GM19324 (cell line): ENCODE results near the gene WDR37.
"Not testable (repeated sequence)": the region's sequence is repeated elsewhere in the genome, so short reads cannot be mapped to it uniquely, and the experiment has no call there.

Experiments used
- ATAC-seq: cut with Tn5 transposase; IDR thresholded peaks from one replicate; pipeline ENCODE4 v1.9.1; 2021; ENCODE audit warnings: mild to moderate bottlenecking, moderate library complexity; ENCODE audit not compliant: unreplicated experiment, low FRiP score

The WDR37 gene

DNA sequence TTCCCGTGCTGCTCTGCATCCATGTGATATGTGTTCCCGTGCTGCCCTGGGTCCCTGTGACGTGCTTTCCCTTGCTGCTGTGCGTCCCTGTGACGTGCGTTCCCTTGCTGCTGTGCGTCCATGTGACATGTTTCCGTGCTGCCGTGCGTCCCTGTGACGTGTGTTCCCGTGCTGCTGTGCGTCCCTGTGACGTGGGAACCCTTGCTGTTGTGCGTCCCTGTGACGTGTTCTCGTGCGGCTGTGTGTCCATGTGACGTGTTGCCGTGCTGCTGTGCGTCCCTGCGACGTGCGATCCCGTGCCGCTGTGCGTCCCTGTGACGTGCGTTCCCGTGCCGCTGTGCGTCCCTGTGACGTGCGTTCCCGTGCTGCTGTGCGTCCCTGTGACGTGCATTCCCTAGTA lies 45.8 kb downstream of the WDR37 start:
- ATAC-seq, result no peak

DNA sequence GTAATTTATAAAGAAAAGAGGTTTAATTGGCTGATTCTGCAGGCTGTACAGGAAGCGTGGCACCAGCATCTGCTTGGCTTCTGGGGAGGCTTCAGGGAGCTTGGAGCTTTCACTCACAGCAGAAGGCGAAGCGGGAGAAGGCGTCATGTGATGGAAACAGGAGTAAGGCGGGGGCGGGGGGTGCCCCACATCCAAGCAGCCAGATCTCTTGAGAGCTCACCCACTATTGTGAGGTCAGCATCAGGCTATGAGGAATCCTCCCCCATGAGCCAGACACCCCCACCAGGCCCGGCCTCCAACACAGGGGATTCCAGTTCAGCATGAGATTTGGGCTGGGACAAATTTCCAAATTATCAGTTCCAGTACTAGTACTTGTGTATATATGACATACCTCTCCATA lies 46.2 kb downstream of the WDR37 start:
- no peak for ATAC-seq

DNA sequence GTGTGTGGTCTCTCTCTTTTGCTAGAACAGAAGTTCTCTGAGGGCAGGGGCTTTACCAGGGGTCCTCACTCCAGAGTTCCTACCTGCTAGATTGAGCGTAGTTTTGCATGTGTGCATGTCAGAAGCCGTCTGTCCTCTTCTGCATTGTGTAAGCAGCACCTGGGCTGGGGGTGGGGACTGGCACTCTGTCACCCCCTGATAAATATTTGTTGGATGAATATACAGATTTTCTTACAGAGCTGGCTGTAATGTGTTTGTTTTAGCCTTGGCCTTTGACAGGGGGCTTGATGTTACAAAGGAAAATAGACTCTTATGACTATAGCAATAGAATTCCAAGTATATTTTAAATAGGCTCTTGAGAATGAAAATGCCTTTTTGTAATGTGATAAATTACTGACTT lies 46.6 kb downstream of the WDR37 start:
- no peak for ATAC-seq

DNA sequence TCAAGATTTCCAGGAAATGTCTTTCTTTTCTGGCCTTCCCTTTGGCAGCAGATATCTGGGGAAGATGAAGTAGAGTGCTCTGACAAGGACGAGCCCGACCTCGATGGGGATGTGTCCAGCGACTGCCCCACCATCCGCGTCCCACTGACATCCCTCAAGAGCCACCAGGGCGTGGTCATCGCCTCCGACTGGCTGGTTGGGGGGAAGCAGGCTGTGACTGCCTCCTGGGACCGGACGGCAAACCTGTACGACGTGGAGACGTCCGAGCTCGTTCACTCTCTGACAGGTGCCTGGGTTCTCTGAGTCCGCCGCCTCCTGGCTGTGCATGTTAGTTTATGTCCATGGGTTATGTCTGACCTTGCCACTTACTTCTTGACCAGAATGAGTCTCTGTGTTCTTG lies 47.4 kb downstream of the WDR37 start:
- no peak for ATAC-seq

DNA sequence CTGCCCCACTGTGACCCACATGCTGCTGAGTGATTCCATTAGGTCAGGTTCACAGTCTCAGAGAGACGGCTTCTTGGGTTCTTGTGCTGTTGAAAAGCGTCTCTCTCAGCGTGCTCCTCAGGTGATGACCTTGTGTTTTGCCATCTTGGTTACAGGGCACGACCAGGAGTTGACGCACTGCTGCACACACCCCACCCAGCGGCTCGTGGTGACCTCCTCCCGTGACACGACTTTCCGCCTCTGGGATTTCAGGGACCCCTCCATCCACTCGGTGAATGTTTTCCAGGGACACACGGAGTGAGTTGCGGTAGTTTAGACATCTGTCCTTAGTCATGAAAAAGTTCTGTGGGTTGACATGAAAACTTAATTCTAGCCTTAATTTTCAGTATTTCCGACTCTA lies 48.8 kb downstream of the WDR37 start:
- ATAC-seq, result no peak

DNA sequence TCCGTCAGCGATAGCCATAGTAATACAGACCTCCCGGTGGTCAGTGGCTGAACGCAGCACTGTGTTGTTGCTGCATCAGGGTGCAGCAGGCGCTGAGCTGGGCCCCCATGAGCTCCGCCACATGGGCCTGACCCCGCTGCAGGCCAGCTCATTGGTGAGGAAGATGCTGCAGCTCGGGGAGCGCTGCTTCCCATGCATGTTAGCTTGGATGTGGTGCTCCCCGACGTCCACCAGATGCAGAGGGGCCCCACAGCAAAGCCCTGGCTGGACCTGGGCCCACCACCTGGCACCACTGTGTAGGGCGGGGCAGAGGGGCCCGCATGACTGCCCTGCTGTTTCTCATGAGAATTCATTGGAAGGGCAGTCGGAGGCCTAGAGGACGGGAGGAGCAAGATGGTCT lies 50.8 kb downstream of the WDR37 start:
- ATAC-seq, result no peak

DNA sequence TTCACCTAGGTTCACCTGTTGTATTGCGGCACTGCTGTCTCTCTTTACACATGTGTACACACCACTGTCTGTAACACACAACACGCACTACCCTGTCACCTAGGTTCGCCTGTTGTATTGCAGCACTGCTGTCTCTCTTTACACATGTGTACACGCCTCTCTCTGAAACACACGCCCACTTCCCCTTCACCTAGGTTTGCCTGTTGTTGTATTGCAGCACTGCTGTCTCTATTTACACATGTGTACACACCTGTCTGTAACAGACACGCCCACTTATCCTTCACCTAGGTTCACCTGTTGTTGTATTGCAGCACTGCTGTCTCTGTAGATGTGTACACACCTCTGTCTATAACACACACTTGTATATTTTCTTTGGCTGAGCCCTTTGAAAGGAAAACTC lies 51.5 kb downstream of the WDR37 start:
- ATAC-seq, result no peak

DNA sequence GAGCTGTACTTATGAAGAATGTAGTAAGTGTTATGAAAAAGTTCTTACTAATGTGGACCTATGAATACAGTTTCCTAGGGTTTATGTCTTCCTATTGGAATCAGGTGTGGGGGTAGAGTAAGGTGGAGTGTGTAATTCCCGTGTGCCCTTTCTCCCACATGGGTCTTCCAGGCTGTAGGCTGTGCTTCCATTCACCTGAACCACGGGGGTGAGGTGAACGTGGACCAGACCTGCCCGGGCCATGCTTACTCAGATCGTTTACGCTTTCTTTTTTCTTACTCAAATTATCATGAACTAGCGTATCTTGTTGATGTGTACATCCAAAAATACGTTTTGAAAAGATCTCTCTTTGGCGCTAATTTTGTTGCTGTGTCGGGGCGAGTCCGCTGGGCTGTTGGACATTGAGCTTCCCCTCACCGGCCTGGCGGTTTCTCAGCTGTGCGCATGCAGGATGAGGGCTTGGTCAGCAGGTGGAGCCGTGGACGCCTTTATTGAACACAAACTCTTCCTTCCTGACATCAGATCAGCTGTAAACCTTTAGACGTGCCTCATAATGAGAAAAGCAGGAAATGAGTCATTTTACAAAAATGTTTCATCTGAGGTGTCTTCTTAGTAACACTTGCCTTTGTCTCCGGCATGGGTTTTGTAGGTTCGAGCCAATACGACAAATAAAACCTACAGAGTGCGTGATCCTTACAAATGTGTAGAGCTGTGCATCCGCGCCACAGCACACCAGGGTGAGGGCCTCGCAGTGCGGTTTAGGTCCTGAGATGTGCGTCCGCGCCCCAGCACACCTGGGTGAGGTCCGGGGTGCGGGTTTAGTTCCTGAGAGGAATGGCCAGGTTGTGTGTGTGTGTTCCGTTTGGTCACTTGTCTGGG lies 53.8 kb downstream of the WDR37 start:
- no peak for ATAC-seq

DNA sequence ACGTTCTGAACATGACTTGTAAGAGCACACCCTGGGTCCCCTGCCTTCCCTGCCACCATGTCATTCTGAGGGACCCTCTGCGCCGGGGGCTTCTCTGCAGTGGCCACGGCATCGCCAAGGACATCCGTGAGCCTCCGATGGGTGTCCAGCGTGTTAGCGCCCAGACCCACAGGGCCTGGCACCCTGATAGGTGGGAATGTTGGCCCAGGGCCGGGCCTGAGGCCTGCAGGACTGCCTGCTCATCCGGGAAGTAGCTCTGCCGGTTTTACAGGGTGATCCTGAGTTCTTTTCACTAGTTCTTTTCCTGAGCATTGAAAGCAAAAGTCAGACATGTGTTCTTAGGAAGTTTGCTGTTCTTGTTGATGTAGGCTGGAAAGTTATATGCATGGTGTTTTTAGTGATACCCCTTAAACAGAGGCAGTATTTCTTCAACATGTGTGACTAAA lies 54.5 kb downstream of the WDR37 start:
- no peak for ATAC-seq

DNA sequence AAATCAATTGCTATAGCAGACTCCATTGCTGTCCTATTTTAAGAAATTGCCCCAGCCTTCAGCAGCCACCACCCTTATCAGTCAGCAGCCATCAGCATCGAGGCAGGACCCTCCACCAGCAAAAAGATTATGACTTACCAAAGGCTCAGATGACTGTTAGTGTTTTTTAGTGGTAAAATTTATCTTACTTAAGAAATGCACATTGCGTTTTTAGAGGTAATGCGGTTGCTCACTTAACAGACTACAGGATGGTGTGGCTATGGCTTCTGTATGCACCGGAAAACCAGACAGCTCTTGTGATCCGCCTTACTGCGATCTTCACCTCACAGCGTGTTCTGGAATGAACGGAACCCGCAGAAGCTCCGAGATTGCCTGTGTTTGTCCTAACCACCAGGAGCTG lies 58.1 kb downstream of the WDR37 start:
- no peak for ATAC-seq

DNA sequence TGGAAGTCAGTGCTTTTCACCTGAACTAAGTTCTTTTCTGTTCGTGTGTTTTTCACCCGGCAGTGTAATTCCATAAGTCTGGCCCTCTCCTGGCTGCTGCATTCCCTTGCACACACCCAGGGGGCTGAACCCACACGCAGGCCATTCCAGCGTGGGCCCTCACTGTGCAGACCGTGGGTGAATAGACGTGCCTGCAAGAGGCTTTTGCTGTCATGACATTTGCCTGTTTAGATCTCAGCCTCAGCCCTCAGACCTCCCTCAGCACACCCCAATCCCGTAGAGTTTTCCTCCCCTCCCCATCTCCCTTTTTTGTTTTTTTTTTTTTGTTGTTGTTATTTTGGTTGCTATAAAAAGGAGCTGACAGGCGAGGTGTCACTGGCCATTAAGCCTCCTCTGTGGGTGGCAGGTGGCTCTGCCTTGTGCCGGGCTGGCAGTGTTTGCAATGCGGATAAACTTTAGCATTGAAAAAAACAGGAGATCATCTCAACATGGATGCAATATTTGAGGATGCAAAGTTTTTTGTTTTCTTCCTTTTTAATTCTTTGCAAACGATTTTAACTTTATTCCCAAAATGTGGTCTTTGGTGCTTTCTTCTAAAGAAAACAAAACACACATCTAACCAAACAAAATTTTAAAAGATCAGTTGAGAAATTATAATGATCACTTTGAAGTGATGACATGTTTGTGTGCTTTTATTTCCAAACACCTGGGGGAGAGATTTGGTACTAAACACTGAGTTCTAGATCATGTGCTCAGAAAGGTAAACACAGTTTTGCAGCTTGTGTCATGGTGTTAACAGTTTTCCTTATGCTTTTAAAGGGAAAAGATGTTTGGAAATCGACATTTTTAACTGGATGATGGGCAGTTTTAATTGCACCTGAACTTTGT lies 58.8 kb downstream of the WDR37 start:
- ATAC-seq, result no peak

DNA sequence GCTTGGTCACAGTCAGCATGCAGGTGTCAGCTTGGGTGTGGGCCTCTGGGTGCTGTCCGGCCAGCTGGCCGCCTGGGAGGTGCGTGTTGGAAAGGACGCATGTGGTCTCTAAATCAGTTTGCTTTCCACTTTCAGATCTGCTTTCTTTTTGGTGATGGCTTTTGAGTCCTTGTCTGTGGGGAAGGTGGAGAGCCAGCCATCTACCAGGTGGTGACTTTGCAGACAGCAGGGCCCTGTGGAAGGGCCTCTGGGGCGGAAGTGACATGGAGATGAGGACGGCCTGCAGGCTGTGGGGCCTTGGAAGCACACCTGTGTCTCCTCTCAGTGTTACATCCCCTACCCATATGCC lies 59.4 kb downstream of the WDR37 start:
- ATAC-seq, result no peak

DNA sequence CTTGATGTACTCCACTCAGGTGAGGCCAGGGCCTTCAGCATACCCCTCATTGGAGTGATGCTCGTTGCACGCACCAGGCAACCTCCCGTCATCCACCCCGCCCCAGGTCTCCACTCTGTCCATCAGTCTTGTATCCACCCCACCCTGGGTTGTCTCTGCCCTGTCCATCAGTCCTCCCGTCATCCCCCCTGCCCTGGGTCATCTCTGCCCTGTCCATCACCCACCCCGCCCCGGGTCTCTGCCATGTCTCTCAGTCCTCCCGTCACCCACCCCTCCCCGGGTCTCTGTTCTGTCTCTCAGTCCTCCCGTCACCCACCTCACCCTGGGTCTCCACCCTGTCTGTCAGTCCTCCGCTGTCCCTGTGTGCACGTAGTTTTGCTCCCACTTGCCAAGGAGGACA lies 59.9 kb downstream of the WDR37 start:
- ATAC-seq, result no peak

DNA sequence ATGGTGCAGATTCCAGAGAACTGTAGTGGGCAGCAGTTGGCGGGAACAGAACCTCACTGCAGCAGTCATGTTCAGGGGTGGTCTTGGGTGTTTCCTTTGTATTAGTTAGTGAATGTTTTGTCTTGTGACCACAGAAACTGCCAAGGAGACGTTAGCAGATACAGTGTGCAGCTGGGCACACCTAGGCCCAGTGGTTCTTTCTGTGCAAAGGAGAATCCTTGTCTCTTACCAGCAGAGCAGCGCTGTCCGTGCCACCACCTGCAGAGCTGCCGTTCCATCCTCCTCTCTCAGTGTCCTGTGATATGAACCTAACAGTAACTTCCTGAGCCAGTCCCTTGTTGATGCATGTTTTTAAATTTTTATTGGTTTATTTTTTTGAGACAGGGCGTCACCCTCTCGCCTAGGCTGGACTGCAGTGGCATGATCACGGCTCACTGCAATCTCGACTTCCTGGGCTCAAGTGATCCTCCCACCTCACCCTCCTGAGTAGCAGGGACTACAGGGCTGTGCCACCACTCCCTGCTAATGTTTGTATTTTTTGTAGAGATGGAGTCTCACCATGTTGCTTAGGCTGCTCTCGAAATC lies 60.6 kb downstream of the WDR37 start:
- ATAC-seq, result no peak

DNA sequence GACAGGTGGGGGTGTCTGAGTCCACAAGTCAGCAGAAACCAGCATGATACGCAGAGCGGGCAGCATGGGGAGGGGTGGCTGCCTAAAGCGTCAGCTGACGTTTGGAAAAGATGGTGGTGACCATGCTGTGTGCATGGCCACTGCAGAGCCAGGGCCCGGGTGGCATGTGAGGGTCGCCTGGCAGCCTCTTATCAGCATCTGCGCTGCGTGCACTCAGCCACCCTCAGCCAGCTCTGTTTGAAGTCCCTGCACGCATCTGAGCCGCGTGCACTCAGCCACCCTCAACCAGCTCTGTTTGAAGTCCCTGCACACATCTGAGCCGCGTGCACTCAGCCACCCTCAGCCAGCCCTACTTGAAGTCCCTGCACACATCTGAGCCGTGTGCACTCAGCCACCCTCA lies 61.5 kb downstream of the WDR37 start:
- no peak for ATAC-seq

DNA sequence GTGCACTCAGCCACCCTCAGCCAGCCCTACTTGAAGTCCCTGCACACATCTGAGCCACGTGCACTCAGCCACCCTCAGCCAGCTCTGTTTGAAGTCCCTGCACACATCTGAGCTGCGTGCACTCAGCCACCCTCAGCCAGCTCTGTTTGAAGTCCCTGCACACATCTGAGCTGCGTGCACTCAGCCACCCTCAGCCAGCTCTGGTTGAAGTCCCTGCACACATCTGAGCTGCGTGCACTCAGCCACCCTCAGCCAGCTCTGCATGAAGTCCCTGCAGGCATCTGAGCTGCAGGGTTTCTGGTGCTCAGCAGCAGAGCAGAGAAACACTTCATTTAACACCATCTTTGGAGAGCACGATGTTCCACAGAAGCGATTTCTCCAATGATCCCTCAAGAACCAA lies 62.1 kb downstream of the WDR37 start:
- ATAC-seq, result not testable (repeated sequence)

DNA sequence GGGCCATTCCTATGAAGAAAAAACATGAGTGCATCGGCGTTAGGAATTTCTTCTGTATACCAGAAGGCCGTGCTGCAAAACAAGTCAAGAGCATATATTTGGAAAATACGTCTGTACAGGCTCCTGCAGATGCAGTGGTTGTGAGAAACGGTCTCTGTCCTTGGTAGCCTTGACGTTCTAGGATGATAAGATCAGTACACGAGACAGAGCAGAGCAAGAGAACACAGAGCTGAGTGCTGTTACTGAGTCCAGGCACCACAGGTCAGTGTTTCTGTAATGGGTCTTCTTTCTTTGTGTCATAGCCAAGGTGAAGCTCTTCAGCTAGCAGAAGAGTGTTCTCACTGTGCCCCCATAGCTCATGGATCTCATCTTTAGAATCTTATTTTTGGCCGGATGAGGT lies 62.8 kb downstream of the WDR37 start:
- ATAC-seq, result no peak

DNA sequence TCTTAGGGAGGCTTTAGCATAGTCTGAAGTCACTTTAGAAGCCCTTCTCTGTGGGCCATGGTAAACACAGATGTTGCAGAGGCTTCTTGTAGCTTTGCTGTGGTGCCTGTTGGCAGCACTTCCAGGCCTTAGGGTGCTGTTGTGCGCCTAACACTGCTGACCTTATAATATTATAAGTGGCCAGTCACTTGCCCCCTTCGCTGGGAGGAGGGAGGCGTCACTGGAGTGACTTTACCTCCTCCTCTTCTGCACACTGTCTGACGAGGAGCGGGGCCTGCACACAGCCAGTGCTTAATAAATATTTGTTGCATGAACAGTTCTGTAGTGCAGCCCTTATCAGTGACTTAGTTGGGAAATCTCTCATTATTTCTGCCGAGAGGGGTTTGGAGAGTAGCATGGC lies 63.3 kb downstream of the WDR37 start:
- no peak for ATAC-seq

DNA sequence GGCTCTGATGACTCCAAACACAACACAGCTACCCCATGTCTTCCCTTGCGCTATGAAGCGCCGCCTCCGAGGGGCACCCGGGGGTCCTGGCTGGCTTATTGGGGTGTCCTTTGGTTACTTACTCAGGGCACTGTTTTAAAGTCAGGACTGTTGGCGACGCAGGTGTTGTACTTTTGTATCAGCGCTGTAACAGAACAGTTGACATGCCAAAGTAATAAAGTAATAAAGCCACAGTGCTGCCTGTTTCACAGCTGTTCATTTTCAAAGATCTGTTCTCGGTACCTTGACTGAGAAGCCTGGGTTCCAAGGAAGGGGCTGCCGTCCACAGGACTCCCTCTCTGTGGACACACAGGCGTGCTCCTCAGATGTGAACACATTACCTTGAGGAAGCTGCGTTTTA lies 64.1 kb downstream of the WDR37 start:
- no peak for ATAC-seq

DNA sequence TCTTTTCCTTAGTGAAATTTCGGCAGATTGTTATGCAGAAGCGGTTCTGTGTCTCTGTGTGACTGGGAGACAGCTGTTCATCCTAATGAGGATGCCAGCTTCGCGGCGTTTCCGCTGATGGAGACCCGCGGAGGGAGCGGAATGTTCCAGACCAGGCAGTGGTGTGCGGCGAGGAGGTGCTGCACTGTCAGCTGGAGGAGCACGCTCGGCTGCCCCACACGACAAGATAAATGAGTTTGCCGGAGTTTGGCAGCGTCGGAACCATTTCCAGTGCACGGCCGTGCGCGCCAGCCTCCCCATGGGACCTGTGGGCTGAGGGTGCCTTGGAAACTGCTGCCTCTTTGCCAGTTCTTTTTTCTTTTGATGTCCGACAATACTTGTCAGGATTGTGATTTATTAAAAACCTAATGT lies 64.6 kb downstream of the WDR37 start:
- no peak for ATAC-seq

DNA sequence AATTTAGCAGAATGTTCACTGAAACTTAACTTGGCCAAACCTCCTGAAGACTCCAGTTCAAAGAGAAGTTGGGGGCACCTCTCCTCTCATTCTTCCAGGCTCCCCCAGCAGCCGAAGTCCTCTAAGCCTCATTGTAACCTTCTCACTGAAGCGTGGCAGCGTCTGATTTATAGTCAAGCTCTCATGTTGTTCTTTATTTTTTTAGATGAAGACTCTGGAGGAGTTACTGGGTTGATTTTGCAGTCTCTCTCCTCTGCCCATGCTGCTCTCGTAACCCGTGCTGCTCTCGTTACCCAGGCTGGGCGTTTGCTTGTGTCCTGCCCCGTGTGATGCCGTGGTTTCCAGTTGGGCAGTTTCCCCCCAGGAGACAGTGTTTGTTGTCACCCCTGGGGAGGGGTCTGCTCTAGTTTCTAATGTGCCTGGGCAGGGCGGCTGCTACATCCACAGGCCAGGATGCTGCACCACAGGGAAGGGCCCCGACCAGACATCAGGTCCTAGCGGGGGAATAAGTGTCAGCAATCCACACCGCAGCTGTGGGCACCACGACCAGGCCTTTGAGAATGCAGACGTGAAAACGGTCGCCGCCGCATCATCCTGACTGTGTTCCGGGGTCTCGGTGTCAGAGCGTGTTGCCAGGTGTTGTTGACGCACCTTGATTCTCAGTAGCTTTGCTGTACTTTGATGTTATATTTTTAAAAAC lies 65.2 kb downstream of the WDR37 start:
- no peak for ATAC-seq
